B cell (primary cell): ENCODE data around the gene CSNK2B. TPM values are rescaled to one million over a fixed set of nuclear protein-coding genes. Genes with fewer than 3 reads are reported as not detected.

ENCODE experiments used
- ATAC-seq: fragments of 200-7000 bp; cut with Tn5 transposase; one replicate; pipeline ENCODE4 v1.10.0; 2021; ENCODE audit warnings: low read depth, mild to moderate bottlenecking, moderate number of reproducible peaks, moderate library complexity
- CTCF ChIA-PET: fragments of 350-600 bp; sonication (Branson Sonifier 250); formaldehyde crosslinking; loops from one replicate; lab custom pipeline; 2021; ENCODE audit warnings: antibody characterized with exemption, inconsistent platforms; lab: Charles Lee
- POLR2A ChIA-PET: fragments of 350-600 bp; sonication (Branson Sonifier 250); formaldehyde crosslinking; loops from one replicate; lab custom pipeline; 2021; ENCODE audit warnings: antibody characterized with exemption; lab: Charles Lee
- DNase-seq: peaks from one replicate; pipeline ENCODE4 v3.0.0; 2013
- H2AFZ ChIP-seq: 2 replicates; pipeline ENCODE4 v1.6.1; 2012; ENCODE audit warnings: mild to moderate bottlenecking, low read depth, low read length; ENCODE audit not compliant: insufficient read depth, poor library complexity, severe bottlenecking
- H3K27ac ChIP-seq, 2 donors: 1 replicate in 1 of 2; 2 replicates in 1 of 2; pipeline ENCODE4 v1.5.1; 2012 to 2013; ENCODE audit warnings: low read length in 2 of 2, mild to moderate bottlenecking in 2 of 2, moderate library complexity in 1 of 2
- H3K27me3 ChIP-seq, 4 experiments: fragments of 200-600 bp in 1 of 4; sonication (generic) in 1 of 4; replicated peaks in 1 of 4; 1 replicate in 2 of 4; 2 replicates in 2 of 4; pipeline versions ENCODE4 v1.6.1 to v1.7.0; 2013 to 2016; ENCODE audit warnings: low read length in 3 of 4, mild to moderate bottlenecking in 2 of 4, mixed read lengths in 1 of 4, moderate library complexity in 1 of 4; ENCODE audit not compliant: insufficient read depth in 4 of 4, control insufficient read depth in 3 of 4; ENCODE audit errors: control extremely low read depth in 1 of 4
- H3K36me3 ChIP-seq, 2 experiments: replicated peaks in 1 of 2; 1 replicate in 1 of 2; 2 replicates in 1 of 2; pipeline versions ENCODE4 v1.6.1 to v1.7.1; 2013; ENCODE audit warnings: low read length in 1 of 2; ENCODE audit not compliant: insufficient read depth in 2 of 2, control insufficient read depth in 1 of 2; ENCODE audit errors: control extremely low read depth in 1 of 2, extremely low read depth in 1 of 2
- H3K4me1 ChIP-seq, 2 donors: fragments of 200-600 bp in 1 of 2; sonication (generic) in 1 of 2; 1 replicate in 1 of 2; 2 replicates in 1 of 2; pipeline versions ENCODE4 v1.5.1 to v1.6.1; 2013 to 2017; ENCODE audit warnings: low read length in 2 of 2; ENCODE audit not compliant: control insufficient read depth in 2 of 2, insufficient read depth in 2 of 2
- H3K4me2 ChIP-seq: replicated peaks from 2 replicates; pipeline ENCODE3; 2012; ENCODE audit warnings: mild to moderate bottlenecking, low read depth, low read length; ENCODE audit not compliant: poor library complexity, severe bottlenecking
- H3K4me3 ChIP-seq, 5 experiments: fragments of 200-600 bp in 1 of 5; sonication (generic) in 1 of 5; 1 replicate in 3 of 5; 2 replicates in 2 of 5; pipeline versions ENCODE4 v1.5.1 to v1.7.0; 2011 to 2016; ENCODE audit warnings: low read length in 4 of 5, mild to moderate bottlenecking in 4 of 5, low read depth in 2 of 5, control low read depth in 1 of 5, moderate library complexity in 1 of 5; ENCODE audit not compliant: insufficient read depth in 1 of 5; ENCODE audit errors: control extremely low read depth in 1 of 5, extremely low read depth in 1 of 5
- H3K79me2 ChIP-seq: fragments of 200-600 bp; sonication (generic); one replicate; pipeline ENCODE4 v1.6.0; 2016; ENCODE audit warnings: low read length; ENCODE audit not compliant: control insufficient read depth, insufficient read depth
- H3K9ac ChIP-seq: fragments of 200-600 bp; sonication (generic); 2 replicates; pipeline ENCODE4 v1.6.1; 2017; ENCODE audit warnings: mild to moderate bottlenecking, low read length, moderate library complexity
- H3K9me3 ChIP-seq, 3 donors: one replicate each; pipeline versions ENCODE4 v1.6.1 to v1.7.1; 2013; ENCODE audit warnings: low read length in 2 of 3; ENCODE audit not compliant: control insufficient read depth in 2 of 3, insufficient read depth in 1 of 3; ENCODE audit errors: control extremely low read depth in 1 of 3
- H4K20me1 ChIP-seq: 2 replicates; pipeline ENCODE4 v1.6.0; 2012; ENCODE audit warnings: mild to moderate bottlenecking, low read length; ENCODE audit not compliant: insufficient read depth, control insufficient read depth, poor library complexity, severe bottlenecking
- H3K27ac Mint-ChIP-seq: one replicate; pipeline ENCODE4 v1.8.0; 2021; ENCODE audit warnings: mixed read lengths
- H3K27me3 Mint-ChIP-seq: one replicate; pipeline ENCODE4 v1.8.0; 2021; ENCODE audit warnings: mixed read lengths
- H3K4me1 Mint-ChIP-seq: one replicate; pipeline ENCODE4 v1.8.0; 2021; ENCODE audit warnings: mixed read lengths
- H3K4me3 Mint-ChIP-seq: one replicate; pipeline ENCODE4 v1.8.0; 2021; ENCODE audit warnings: mixed read lengths
- H3K9me3 Mint-ChIP-seq: one replicate; pipeline ENCODE4 v1.8.0; 2022; ENCODE audit warnings: mixed read lengths; ENCODE audit not compliant: insufficient read depth
- CTCF ChIP-seq: fragments of 200-600 bp; IDR thresholded peaks from one replicate; pipeline ENCODE4 v1.8.0; 2022; ENCODE audit warnings: antibody characterized with exemption, mild to moderate bottlenecking
- EZH2 ChIP-seq: IDR thresholded peaks from 2 replicates; pipeline ENCODE4 v1.6.1; 2012; ENCODE audit warnings: borderline replicate concordance, low read depth, mild to moderate bottlenecking, moderate library complexity, low read length; ENCODE audit not compliant: insufficient read depth, poor library complexity, severe bottlenecking
- WGBS: methylation state at CpG from one replicate; pipeline ENCODE4 v1.1.5; 2013; ENCODE audit warnings: missing lambda C conversion rate; ENCODE audit not compliant: insufficient coverage; 5-methylcytosine and 5-hydroxymethylcytosine counted together
- intact Hi-C: fragments of 100-400 bp; cut with micrococcal nuclease; formaldehyde crosslinking; loops from one replicate; pipeline ENCODE4 v1.10.0; 2022
- polyA minus RNA-seq: library from RNA; depleted of rRNA, polyadenylated mRNA; stranded (reverse); fragments of >200 nt; gene quantifications from 2 replicates; pipeline ENCODE4 v1.2.3, GENCODE V29; 2012
- polyA plus RNA-seq: library from polyadenylated mRNA; depleted of rRNA; stranded (reverse); fragments of >200 nt; gene quantifications from 2 replicates; pipeline ENCODE4 v1.2.3, GENCODE V29; 2012
- total RNA-seq, 2 donors: library from RNA; stranded (reverse); fragments of 120-200 nt in 1 of 2; gene quantifications; 1 replicate in 1 of 2; 2 replicates in 1 of 2; pipeline versions ENCODE4 v1.2.3 to v1.2.4, GENCODE V29; 2013 to 2022

The CSNK2B gene
- total RNA-seq (141 and 146 TPM in 2 replicates), polyA plus RNA-seq (124 and 142 TPM in 2 replicates), polyA minus RNA-seq (130 and 137 TPM in 2 replicates)
- 141 TPM for total RNA-seq (2013)

- peak within 1 kb of the TSS; percentile 90 for H3K4me2 ChIP-seq
- H3K4me3 Mint-ChIP-seq: peak within 1 kb of the TSS; percentile 96
- H2AFZ ChIP-seq: peak within 1 kb of the TSS; percentile 72
- POLR2A ChIA-PET: interaction anchor here (0.6 to 5.9 kb wide), 10 partner anchors 10 to 1306 kb away, joined by 3 to 57 read pairs (median 6); partner anchors contain the start of genes APOM, BAG6, CLIC1 and NEU1
- peaks cover 23% of the 10 kb centered on the region for H4K20me1 ChIP-seq
- H3K4me1 ChIP-seq: peaks cover 27 to 47% of the 10 kb centered on the region in 2 donors
- peak within 1 kb of the TSS; percentile 96 to 98 for H3K27ac ChIP-seq
- peak; percentile 87 for ATAC-seq
- no peaks in the 10 kb centered on the region for H3K27me3 ChIP-seq
- H3K9me3 Mint-ChIP-seq: no peaks in the 10 kb centered on the region
- peak within 1 kb of the TSS; percentile 89 for H3K9ac ChIP-seq
- TF ChIP-seq EZH2 (no peak), CTCF (no peak)
- H3K4me3 ChIP-seq: peak within 1 kb of the TSS; percentile 58 to 98 (median 85)
- intact Hi-C loops: loop anchor here (1.0 to 5.0 kb wide), 15 partner anchors 13 to 532 kb away; partner anchors contain the start of genes ABHD16A, AGPAT1, BAG6 and CLIC1
- CTCF ChIA-PET: interaction anchor here (1.0 to 1.8 kb wide), 4 partner anchors 13 to 164 kb away, joined by 3 to 10 read pairs (median 6); partner anchors contain the start of genes ATP6V1G2 and BAG6
- peak within 1 kb of the TSS; percentile 100 for H3K27ac Mint-ChIP-seq
- no peaks in the 10 kb centered on the region for H3K27me3 Mint-ChIP-seq
- H3K9me3 ChIP-seq: no peaks in the 10 kb centered on the region
- peak; percentile 98 for DNase-seq
- H3K79me2 ChIP-seq: peaks cover 78% of the 10 kb centered on the region
- H3K4me1 Mint-ChIP-seq: peaks cover 53% of the 10 kb centered on the region
- under 1% methylated on average over 61 of the region's 63 CpGs for WGBS
- peaks cover 18 to 61% of the 10 kb centered on the region in 2 experiments for H3K36me3 ChIP-seq
Observed at GRCh38 chr6:31665501-31666336, at the start of gene CSNK2B. Gene CSNK2B (plus strand): TSS chr6:31666080. CDS start chr6:31666832, 752 bp downstream.
